ENCODE results near the gene IMPG2.

DNA sequence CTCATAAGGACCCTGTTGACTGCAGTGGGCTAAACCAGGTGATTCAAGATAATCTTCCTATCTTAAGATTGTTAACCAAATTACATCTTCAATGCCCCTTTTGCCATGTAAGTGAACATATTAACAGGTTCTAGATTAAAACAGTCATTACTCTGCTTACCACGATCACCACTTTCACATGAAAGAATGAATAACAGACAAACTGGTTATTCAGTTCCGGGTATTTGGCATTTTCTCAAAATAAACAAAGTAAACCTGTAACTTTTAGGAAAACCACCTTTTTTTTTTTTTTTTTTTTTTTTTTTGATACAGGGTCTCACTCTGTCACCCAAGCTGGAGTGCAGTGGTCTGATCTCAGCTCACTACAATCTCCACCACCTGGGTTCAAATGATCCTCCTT lies 131.2 kb downstream of the IMPG2 start:
- TF ChIP-seq CTCF (IDR thresholded peaks at IDR 0.05; ENCODE audit: low read depth, low read length, missing input control) (no peak), ATF3 (IDR thresholded peaks at IDR 0.05) (no peak), YY1 (IDR thresholded peaks at IDR 0.05) (no peak), EGR1 (IDR thresholded peaks at IDR 0.05; ENCODE audit: low read depth in 2 of 2) (no peak), RAD21 (IDR thresholded peaks at IDR 0.05) (no peak)
- TF ChIP-seq, protein P1, sequence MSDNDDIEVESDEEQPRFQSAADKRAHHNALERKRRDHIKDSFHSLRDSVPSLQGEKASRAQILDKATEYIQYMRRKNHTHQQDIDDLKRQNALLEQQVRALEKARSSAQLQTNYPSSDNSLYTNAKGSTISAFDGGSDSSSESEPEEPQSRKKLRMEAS (IDR thresholded peaks at IDR 0.05) = no peak
- TF ChIP-seq, protein P2, sequence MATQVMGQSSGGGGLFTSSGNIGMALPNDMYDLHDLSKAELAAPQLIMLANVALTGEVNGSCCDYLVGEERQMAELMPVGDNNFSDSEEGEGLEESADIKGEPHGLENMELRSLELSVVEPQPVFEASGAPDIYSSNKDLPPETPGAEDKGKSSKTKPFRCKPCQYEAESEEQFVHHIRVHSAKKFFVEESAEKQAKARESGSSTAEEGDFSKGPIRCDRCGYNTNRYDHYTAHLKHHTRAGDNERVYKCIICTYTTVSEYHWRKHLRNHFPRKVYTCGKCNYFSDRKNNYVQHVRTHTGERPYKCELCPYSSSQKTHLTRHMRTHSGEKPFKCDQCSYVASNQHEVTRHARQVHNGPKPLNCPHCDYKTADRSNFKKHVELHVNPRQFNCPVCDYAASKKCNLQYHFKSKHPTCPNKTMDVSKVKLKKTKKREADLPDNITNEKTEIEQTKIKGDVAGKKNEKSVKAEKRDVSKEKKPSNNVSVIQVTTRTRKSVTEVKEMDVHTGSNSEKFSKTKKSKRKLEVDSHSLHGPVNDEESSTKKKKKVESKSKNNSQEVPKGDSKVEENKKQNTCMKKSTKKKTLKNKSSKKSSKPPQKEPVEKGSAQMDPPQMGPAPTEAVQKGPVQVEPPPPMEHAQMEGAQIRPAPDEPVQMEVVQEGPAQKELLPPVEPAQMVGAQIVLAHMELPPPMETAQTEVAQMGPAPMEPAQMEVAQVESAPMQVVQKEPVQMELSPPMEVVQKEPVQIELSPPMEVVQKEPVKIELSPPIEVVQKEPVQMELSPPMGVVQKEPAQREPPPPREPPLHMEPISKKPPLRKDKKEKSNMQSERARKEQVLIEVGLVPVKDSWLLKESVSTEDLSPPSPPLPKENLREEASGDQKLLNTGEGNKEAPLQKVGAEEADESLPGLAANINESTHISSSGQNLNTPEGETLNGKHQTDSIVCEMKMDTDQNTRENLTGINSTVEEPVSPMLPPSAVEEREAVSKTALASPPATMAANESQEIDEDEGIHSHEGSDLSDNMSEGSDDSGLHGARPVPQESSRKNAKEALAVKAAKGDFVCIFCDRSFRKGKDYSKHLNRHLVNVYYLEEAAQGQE (IDR thresholded peaks at IDR 0.05) = no peak
- TF ChIP-seq, protein P3, sequence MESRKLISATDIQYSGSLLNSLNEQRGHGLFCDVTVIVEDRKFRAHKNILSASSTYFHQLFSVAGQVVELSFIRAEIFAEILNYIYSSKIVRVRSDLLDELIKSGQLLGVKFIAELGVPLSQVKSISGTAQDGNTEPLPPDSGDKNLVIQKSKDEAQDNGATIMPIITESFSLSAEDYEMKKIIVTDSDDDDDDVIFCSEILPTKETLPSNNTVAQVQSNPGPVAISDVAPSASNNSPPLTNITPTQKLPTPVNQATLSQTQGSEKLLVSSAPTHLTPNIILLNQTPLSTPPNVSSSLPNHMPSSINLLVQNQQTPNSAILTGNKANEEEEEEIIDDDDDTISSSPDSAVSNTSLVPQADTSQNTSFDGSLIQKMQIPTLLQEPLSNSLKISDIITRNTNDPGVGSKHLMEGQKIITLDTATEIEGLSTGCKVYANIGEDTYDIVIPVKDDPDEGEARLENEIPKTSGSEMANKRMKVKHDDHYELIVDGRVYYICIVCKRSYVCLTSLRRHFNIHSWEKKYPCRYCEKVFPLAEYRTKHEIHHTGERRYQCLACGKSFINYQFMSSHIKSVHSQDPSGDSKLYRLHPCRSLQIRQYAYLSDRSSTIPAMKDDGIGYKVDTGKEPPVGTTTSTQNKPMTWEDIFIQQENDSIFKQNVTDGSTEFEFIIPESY (IDR thresholded peaks at IDR 0.05) = no peak

Data from liver (tissue), 3 donors.